Testis (tissue), 3 donors: ENCODE data around the gene CFAP47. TPM values are rescaled to one million over a fixed set of nuclear protein-coding genes. Genes with fewer than 3 reads are reported as not detected.

ENCODE experiments used
- DNase-seq: peaks from one replicate; pipeline ENCODE4 v3.0.0-alpha.2; 2019
- H3K27ac ChIP-seq, 2 donors: fragments of 200-600 bp; sonication (generic); one replicate each; pipeline ENCODE4 v1.5.1; 2019
- H3K27me3 ChIP-seq: fragments of 200-600 bp; sonication (generic); one replicate; pipeline ENCODE4 v1.5.1; 2019
- H3K36me3 ChIP-seq: fragments of 200-600 bp; sonication (generic); one replicate; pipeline ENCODE4 v1.5.1; 2017; ENCODE audit warnings: low read depth; ENCODE audit errors: missing control alignments
- H3K4me1 ChIP-seq: fragments of 200-600 bp; sonication (generic); one replicate; pipeline ENCODE4 v1.5.1; 2019
- H3K4me3 ChIP-seq, 2 donors: fragments of 200-600 bp; sonication (generic); one replicate each; pipeline ENCODE4 v1.5.1; 2017 to 2019
- H3K9me3 ChIP-seq: fragments of 200-600 bp; sonication (generic); one replicate; pipeline ENCODE4 v1.5.1; 2017
- POLR2A ChIP-seq: fragments of 450-650 bp; IDR thresholded peaks from one replicate; pipeline ENCODE4 v1.6.1; 2017; ENCODE audit warnings: antibody characterized with exemption, mild to moderate bottlenecking, moderate library complexity
- WGBS, 2 donors: methylation state at CpG; one replicate each; pipeline ENCODE4 v1.1.5; 2018; 5-methylcytosine and 5-hydroxymethylcytosine counted together
- intact Hi-C: fragments of 100-400 bp; cut with DNase I; formaldehyde crosslinking; loops from one replicate; pipeline ENCODE4 v1.15.1; 2023; ENCODE audit warnings: low total_unique reads
- polyA plus RNA-seq: library from polyadenylated mRNA; stranded (reverse); fragments of 350-450 nt; fragmentation: Illumina TruSeq; extraction: RNeasy Lipid Tissue Mini Kit (QIAGEN cat#74804); gene quantifications from one replicate; pipeline ENCODE4 v1.2.3, GENCODE V29; 2014; ENCODE audit warnings: low read depth, low replicate concordance; ENCODE audit not compliant: insufficient read depth
- total RNA-seq, 2 donors: library from RNA; depleted of rRNA; stranded (reverse); fragments of >200 nt; gene quantifications; one replicate each; pipeline ENCODE4 v1.2.3, GENCODE V29; 2016
- TF ChIP-seq, protein P1 (sequence below), 3 experiments: fragments of 450-650 bp in 2 of 3; fragments of 200-600 bp in 1 of 3; sonication (generic) in 1 of 3; IDR thresholded peaks; one replicate each; pipeline ENCODE4 v1.5.1; 2016 to 2019; ENCODE audit warnings: antibody characterized with exemption in 3 of 3, mild to moderate bottlenecking in 2 of 3, moderate library complexity in 1 of 3

Gene CFAP47
- total and polyA plus RNA-seq, 3 donors from 2014 or later, result 2.9 to 5.4 (median 3.2) TPM

DNA sequence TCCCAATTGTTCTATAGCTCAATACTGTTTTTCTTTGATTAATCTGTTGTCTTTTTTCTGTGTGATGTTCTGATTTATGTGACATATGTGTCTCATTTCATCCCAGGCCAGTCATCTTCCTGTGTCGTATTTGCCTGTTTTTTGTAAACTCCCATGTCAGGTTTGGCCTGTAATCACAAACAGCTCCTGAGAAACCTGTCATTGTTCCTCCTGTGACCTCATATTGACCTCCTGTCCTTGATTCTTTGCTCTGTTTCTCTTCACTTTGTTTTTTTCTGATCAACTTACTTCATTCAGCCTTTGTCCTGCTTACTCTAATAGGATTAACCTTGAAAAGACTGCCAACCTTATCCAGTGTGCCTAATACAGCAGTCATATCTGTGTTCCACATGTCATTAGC, 438.3 kb downstream of the CFAP47 start:
- no peak for TF ChIP-seq POLR2A
- TF ChIP-seq, protein P1, sequence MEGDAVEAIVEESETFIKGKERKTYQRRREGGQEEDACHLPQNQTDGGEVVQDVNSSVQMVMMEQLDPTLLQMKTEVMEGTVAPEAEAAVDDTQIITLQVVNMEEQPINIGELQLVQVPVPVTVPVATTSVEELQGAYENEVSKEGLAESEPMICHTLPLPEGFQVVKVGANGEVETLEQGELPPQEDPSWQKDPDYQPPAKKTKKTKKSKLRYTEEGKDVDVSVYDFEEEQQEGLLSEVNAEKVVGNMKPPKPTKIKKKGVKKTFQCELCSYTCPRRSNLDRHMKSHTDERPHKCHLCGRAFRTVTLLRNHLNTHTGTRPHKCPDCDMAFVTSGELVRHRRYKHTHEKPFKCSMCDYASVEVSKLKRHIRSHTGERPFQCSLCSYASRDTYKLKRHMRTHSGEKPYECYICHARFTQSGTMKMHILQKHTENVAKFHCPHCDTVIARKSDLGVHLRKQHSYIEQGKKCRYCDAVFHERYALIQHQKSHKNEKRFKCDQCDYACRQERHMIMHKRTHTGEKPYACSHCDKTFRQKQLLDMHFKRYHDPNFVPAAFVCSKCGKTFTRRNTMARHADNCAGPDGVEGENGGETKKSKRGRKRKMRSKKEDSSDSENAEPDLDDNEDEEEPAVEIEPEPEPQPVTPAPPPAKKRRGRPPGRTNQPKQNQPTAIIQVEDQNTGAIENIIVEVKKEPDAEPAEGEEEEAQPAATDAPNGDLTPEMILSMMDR (IDR thresholded peaks at IDR 0.05), result no peak
- Histone ChIP-seq H3K27me3 (no peaks in the 10 kb centered on the region), H3K27ac (no peak overlapping the region), H3K4me3 (no peak overlapping the region), H3K4me1 (no peaks in the 10 kb centered on the region), H3K9me3 (no peaks in the 10 kb centered on the region), H3K36me3 (no peaks in the 10 kb centered on the region)
- 46 to 67% methylated on average over 1 of the region's 1 CpG for WGBS, 2 donors
- intact Hi-C loops, result no loop called here
- no peak for DNase-seq

DNA sequence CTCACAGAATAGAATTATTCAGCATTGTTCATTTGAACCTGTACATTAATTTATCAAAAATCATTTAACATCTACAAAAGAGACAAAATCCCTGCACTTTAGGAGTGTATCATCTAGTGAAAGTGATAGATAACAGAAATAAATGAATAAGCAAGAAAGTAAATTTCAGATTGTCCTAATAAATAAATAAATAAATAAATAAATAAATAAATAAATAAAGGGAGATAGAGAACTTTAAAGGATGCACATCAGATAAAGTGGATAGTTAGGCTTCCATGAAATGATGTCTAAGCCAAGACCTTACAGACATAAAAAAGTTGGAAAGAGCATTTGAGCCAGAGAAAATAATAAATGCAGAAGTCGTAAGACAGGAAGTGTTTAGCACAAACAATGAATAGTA, 444.7 kb downstream of the CFAP47 start:
- Histone ChIP-seq H3K27me3 (no peaks in the 10 kb centered on the region), H3K4me3 (no peak overlapping the region), H3K4me1 (no peaks in the 10 kb centered on the region), H3K36me3 (no peaks in the 10 kb centered on the region), H3K27ac (no peak overlapping the region), H3K9me3 (no peaks in the 10 kb centered on the region)
- intact Hi-C loops, result no loop called here
- DNase-seq, result no peak
- WGBS, 2 donors, result 53 to 60% methylated on average over 1 of the region's 1 CpG
- no peak for TF ChIP-seq POLR2A
- TF ChIP-seq, protein P1 (IDR thresholded peaks at IDR 0.05), result no peak

DNA sequence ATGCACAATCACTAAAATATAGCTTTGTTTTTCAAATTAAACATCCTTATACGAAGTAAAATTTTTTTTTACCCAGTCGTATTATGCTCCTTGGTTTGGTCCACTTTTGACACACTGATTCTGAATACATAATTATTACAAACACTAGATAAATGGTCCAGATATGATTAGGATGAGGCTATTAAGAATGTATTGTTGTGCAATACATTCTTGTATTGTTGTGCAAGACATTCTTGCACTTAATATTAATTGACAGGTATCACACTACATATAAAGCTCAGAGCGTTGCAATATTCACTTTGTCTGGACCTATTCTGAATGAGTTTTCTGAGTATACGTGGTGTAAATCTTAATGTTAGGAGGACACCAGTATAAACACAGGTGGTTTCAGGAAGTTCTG, 464.0 kb downstream of the CFAP47 start:
- no peak for DNase-seq
- Histone ChIP-seq H3K4me3 (no peak overlapping the region), H3K27me3 (no peaks in the 10 kb centered on the region), H3K36me3 (no peaks in the 10 kb centered on the region), H3K9me3 (no peaks in the 10 kb centered on the region), H3K4me1 (no peaks in the 10 kb centered on the region), H3K27ac (no peak overlapping the region)
- WGBS, 2 donors, result 81 to 87% methylated on average over 4 of the region's 4 CpGs
- intact Hi-C loops, result no loop called here
- TF ChIP-seq POLR2A, result no peak
- TF ChIP-seq, protein P1 (IDR thresholded peaks at IDR 0.05), result no peak

DNA sequence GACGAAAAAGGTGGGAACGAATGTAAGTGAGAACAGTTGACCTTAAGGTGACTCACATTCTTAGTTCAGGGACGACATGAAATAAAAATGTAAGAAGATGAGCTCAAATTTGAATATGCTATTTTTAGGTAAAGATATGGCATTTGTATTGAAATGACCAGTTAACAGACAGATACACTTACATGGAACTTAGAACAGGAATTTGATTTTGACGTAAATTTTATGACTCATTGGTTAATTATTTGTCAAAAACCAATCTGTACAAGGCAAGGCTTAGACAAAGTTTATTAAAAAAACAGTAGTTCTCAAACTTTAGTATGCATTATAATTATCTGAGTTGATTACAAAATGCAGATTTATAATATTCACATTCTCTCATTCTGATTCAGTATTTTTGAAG, 469.4 kb downstream of the CFAP47 start:
- Histone ChIP-seq H3K36me3 (no peaks in the 10 kb centered on the region), H3K4me3 (no peak overlapping the region), H3K4me1 (no peaks in the 10 kb centered on the region), H3K9me3 (no peaks in the 10 kb centered on the region), H3K27me3 (no peaks in the 10 kb centered on the region), H3K27ac (no peak overlapping the region)
- DNase-seq, result no peak
- intact Hi-C loops, result no loop called here
- 76 to 88% methylated on average over 4 of the region's 4 CpGs for WGBS, 2 donors
- TF ChIP-seq, protein P1 (IDR thresholded peaks at IDR 0.05), result no peak
- TF ChIP-seq POLR2A, result no peak

DNA sequence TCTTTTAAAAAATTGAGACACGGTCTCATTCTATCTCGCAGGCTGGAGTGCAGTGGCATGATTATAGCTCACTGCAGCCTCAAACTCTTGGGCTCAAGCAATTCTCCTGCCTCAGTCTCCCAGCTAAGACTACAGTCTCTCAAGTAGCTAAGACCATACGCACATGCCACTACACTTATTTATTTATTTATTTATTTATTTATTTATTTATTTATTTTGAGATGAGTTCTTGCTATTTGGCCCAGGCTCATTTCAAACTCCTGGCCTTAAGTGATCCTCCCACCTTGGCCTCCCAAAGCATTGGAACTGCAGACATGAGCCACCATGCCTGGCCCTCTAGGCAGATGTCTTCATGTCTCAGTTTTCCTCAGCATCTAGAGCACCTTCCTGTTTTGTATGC, 482.2 kb downstream of the CFAP47 start:
- no peak overlapping the region for H3K4me3 ChIP-seq
- H3K36me3 ChIP-seq, result no peaks in the 10 kb centered on the region
- TF ChIP-seq, protein P1 (IDR thresholded peaks at IDR 0.05), result no peak
- TF ChIP-seq POLR2A, result no peak
- H3K9me3 ChIP-seq, result no peaks in the 10 kb centered on the region
- H3K27ac ChIP-seq, result no peak overlapping the region
- no peaks in the 10 kb centered on the region for H3K27me3 ChIP-seq
- 96 to 100% methylated on average over 3 of the region's 3 CpGs for WGBS, 2 donors
- no peak for DNase-seq
- H3K4me1 ChIP-seq, result no peaks in the 10 kb centered on the region
- intact Hi-C loops, result no loop called here
